ENCODE data around the gene APPL2. TPM values are rescaled to one million over a fixed set of nuclear protein-coding genes. Genes with fewer than 3 reads are reported as not detected.
"Not testable (repeated sequence)": the region's sequence is repeated elsewhere in the genome, so short reads cannot be mapped to it uniquely, and the experiment has no call there.

APPL2 gene
- total RNA-seq, 1 donor from 2014 or later, result 42.6 TPM

DNA sequence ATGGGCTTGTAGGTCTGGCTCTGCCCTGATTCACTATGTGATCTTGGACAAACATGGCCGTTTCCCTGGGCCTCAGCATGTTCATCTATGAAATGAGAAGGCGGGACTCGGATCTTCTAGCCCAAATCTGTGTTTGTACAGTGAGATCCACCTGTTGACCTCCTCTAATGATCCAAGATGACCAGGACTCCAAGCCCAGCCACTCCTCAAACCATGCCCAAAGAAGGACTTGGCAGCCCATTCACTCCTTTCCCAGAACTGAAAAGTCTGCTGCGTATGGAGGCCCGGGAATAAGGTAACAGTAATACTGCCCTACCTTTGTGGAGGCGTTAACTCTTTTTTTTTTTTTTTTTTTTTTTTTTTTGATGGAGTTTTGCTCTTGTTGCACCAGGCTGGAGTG is 39.9 kb downstream of the APPL2 start:
- DNase-seq (ENCODE audit: low spot score), result no peak

DNA sequence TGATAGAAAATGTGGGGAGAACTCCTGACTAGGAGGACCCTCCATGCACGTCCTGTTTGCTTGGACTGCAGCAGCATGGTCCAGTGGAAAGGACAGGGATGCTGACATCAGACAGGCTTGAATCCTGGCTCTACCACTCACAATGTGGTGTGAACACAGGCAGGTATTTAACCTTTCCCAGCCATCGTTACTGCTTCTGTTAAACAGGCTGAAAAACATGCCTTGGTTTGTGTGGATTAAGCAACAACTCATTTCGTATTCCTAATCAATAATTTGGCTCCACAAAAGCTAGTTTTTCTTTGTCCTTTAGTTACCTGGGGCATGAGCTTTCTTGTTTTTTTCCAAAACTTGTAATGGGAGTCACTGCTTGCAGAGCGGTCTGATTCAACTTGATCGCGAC is 41.0 kb downstream of the APPL2 start:
- DNase-seq (ENCODE audit: low spot score), result no peak

DNA sequence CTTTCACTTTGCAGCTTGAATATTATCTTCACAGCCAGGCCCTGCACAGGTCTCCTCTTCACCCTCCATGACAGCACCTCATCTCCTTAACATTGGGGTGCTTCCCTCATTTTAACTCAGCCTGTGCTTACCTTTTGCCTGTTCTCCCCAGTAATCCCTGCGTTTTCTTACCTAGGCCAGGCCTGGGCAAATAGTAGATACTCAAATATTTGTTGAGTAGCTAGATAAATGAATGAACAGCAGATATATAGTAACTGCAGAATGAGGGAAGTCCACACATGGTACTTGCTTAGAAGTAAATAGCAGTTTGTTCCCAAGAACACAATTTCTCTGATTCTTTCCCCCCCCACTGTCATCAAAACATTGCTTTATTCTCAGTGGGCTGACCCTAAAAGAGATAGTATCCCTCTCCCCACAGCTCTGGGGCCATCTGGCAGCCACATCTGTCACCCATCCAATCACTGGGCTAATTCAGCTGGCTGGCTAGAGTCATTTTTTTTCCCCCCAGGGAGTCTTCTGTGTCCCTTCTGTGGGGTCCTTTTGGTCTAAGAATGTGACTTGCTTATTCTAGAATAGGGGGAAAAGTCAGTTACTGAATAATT is 43.2 kb downstream of the APPL2 start:
- DNase-seq (ENCODE audit: low spot score), result no peak

DNA sequence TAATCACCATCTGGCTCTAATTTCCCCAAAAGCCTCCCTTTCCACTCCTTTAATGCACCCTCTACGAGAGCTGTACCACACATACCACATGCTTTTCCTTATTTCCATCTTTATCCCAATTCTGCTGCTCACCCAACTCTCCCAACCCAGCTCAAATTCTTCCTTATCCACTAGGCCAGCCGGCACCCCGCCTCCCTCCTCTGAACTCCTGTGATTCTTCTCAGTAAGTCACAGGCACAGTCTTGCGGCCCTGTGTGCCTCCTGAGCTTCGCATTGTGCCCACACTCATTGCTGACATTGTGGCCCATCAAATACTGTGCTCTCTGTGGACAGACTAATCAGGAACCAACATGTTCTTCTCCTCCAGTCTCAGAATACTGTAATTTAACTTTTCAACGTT is 45.4 kb downstream of the APPL2 start:
- no peak for DNase-seq (ENCODE audit: low spot score)

DNA sequence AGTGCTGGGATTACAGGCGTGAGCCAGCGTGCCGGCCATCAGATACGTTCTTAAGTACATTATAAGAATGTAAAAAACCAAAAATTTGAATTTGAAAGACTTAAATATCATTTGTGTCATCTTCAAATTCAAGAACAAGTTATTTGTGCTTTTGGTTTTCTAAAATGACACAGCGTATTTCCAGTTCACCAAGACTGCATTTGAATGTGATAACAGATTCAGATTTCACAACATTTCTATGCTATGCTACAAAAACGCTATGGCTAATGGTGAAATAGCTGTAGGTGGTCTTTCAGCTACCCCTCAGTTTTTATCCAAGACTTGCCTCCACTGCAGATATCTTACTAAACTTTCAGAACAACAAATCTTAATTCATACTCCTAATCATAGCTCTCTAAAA is 46.7 kb downstream of the APPL2 start:
- DNase-seq (ENCODE audit: low spot score), result no peak

DNA sequence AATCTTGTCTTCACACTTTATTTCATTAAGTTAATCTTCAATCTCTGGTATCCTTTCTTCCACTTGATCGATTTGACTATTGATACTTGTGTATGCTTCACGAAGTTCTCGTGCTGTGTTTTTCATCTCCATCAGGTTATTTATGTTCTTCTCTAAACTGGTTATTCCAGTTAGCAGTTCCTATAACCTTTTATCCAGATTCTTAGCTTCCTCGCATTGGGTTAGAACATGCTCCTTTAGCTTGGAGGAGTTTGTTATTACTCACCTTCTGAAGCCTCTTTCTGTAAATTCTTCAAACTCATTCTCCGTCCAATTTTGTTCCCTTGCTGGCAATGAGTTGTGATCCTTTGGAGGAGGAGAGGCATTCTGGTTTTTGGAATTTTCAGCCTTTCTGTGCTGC is 52.0 kb downstream of the APPL2 start:
- not testable (repeated sequence) for DNase-seq (ENCODE audit: low spot score)

DNA sequence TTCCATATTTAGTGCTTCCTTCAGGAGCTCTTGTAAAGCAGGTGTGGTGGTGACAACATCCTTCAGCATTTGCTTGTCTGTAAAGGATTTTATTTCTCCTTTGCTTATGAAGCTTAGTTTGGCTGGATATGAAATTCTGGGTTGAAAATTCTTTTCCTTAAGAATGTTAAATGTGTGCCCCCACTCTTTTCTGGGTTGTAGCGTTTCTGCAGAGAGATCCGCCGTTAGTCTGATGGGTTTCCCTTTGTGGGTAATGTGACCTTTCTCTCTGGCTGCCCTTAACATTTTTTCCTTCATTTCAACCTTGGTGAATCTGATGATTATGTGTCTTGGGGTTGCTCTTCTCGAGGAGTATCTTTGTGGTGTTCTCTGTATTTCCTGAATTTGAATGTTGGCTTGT is 52.6 kb downstream of the APPL2 start:
- DNase-seq (ENCODE audit: low spot score), result not testable (repeated sequence)

DNA sequence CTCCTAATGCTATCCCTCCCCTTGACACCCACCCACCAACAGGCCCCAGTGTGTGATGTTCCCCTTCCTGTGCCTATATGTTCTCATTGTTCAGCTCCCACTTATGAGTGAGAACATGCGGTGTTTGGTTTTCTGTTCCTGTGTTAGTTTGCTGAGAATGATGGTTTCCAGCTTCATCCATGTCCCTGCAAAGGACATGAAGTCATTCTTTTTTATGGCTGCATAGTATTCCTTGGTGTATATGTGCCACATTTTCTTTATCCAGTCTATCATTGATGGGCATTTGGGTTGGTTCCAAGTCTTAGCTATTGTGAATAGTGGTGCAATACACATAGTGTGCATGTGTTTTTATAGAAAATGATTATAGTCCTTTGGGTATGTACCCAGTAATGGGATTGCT is 56.9 kb downstream of the APPL2 start:
- DNase-seq (ENCODE audit: low spot score), result not testable (repeated sequence)

DNA sequence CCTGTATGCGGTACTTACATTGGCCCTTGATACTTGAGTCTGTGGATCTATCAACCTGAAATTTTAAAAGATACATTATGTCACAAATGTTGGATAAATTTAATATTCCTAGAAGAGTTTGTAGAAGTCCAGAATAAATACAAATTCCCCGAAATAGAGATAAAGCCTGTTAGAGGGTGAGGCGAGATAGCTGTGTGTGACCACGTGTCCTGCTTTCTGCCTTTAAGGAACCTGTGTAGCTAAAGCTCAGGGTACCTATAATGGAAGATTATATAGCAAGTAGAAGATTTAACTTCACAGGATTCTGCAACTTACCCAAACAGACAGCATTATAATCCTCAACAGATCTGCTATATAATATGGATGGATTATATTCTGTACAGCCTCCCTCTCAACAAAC is 58.8 kb downstream of the APPL2 start:
- no peak for DNase-seq (ENCODE audit: low spot score)

DNA sequence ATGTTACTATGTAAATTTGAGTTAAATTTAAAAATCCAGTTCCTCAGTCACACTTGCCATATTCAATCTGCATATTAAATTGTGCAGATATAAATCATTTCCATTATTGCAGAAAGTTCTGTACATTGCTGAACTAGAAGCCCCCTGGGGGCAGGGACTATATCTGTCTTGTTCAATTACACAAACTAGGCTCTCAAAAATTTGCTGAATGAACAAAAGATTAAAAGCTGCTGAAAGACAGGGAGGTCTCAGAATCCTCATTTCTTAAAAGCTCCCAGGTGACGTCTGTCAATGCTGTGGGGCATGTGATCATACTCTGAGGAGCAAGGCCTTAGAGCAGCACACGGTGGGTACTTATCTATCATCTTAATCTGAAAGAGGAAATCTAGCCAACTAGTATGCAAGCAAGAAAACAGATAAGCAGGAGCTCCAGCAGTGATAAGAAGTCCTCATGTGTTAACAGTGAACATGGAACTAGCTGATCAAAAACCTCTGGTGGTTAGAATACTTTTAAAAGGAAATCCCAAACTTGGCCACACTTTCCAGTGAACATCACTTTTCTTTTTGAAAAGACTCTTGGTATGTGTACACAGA is 60.5 kb downstream of the APPL2 start:
- DNase-seq (ENCODE audit: low spot score), result no peak

DNA sequence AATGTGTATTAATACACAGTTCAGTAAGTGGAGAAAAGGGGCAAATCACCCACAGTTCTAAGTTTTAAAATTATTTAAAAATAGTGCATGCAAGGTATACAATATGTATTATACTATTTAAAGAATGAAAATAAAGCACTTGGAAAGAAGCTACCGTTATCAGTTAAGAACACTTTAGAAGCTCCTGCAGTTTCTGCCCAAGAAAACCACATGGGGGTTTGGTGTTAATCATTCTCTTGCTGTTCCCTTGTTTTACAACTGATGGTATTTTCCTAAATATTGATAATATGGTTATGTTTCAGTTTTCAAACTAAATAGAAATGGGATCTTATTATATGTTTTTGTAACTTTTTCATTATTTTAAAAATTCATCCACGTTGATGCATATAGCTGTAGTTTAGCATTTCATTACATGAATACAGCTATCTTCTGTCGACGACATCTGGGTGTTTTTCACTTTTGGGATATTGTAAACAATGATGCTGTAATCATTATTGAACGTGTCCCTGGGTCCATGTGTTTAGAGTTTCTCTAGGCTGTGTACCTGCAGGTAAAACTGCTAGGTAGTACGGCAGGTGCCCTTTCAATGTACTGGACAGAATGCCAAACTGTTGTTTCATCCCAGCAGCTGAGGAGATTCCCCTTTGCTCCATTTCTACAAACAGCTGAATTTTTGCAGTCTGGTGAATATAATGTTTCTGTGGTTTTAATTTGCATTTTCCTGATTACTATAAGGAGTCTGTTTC is 64.1 kb downstream of the APPL2 start:
- DNase-seq (ENCODE audit: low spot score), result no peak

DNA sequence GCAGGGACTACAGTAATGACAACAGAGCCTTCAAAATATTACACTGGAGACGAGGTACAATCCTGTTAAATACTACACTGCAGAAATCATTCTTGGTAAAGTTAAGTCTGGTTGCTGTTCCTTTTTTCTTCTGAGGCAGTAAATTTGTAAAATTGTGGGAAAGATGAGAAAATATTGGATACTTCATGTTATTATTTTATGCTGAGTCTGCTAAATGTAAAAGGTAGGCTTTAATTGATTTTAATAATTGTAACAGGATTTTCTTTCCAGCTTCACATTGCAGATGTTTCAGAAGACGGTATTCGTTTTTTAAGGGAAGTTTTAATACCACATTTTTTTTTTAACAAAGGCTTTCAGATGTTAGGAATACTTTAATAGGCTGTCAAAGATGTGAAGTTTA is 65.8 kb downstream of the APPL2 start:
- no peak for DNase-seq (ENCODE audit: low spot score)

DNA sequence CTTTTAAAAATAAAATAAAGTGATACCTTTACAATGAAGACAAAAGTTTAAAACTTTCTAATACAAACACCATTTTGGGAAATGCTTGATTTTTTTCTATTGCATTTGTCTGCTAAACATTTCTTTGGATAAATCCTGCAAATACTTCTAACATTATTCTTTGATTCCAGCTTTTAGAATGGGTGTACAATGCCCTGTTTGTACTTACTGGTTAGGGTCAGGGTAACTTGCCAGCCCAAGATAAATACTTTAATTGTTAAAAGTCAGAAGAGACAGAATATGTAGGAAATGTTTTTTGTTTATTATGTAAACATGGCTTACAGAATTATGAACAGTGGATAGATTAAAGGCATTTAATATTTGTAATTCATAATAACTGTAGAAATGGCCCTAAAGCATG is 68.0 kb downstream of the APPL2 start:
- DNase-seq (ENCODE audit: low spot score), result no peak

DNA sequence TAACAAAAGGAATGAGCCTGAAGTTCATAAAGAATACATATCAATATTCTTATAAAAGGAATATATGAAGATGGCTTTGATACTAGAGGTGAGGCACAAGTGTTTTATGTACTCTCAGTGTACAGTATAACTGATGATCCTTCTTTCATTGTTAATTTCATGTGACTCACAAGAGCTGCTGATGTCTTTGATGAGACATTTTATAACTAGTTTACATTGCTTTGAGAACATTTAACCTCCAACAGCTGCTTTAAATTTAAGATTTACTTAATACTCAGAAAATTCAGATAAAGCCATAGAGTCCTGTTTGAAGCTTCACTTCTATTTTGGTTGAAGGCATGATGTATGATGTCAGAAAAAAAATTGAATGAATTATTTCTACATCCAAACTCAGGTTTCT is 68.6 kb downstream of the APPL2 start:
- no peak for DNase-seq (ENCODE audit: low spot score)

DNA sequence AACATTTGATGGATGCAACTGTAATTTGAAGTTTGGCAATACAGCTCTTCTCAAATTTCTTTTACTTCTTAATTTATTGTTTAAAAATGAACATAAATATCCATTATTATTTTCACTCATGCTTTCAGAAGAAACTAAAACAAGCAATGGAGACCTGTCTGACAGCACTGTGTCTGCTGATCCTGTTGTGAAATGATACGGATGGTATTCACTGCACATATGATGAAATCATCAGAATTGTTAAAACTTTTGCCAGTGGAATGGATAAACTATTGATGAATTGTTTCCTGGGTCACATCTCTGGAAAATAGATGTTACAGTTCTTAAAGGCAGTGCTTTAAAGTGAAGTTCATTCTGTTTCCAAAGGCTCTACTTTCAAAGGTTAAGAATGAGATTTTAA is 69.2 kb downstream of the APPL2 start:
- no peak for DNase-seq (ENCODE audit: low spot score)

DNA sequence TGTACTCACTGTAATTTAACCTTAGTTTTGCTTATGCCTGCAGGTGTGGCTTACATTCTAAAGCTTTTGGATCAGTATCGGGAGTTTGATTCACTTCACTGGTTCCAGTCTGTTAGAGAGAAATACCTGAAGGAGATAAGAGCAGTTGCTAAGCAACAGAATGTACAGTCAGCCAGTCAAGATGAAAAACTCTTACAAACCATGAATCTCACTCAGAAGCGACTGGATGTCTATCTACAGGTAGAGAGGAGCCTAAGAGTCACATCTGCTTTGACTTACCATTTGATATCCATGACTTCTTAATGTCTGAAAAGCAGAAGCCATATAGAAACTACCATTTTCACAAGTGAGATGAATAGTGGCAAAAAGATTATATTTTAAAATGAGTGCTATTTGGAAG is 71.9 kb downstream of the APPL2 start:
- no peak for DNase-seq (ENCODE audit: low spot score)

DNA sequence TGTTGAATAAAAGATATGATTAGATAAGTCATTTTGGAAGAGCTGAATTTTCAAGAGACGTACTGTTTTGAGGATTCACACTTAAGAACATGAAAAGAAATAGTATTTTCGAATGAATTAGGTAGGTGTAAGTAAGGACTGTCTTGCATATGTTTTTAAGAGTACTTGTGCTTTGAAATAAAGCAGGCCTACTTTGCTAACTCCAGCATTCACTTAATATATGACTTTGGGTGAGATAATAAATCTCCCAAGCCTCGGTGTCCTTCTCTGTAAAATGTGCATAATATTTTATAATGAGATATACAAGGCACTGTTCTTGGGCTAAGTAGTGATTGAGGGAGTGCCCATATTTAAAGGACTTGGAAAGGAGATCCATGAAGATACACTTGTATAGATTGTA is 73.8 kb downstream of the APPL2 start:
- DNase-seq (ENCODE audit: low spot score), result peak; percentile 42

DNA sequence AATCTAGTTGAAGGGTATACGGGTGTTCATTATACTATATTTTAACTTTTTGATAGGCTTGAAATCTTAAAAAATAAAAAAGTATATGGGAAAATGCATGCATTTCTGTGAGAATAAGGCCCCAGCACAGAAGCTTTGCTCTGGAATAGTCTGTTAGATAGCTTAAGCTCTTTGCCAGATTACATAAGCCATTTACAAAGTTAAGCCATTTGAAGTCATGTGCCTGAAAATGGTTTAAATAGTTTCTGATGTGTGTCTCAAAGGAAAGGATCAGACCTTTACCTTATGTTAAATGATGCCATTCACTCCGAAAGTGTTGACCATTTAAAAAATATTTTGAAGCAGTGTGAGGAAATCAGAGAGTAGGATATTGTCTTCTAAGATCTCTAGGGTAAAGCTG is 77.1 kb downstream of the APPL2 start:
- peak; percentile 52 for DNase-seq (ENCODE audit: low spot score)

DNA sequence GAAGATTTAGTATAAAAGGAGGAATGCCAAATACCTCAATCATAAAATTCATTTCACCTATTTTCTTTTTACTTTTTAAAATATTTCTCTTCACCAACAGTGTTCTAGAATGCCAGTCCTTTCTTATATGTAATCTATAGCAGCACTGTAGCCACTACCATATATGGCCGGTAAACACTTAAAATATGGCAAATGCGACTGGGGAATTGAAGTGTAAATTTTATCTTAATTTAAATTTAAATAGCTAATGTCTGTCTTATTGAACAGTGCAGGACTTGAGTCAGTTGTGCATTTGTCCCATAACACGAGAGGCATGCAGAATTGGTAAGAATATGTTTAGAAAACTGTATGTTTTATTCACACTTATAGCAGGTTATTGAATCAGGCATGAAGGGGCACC is 78.4 kb downstream of the APPL2 start:
- no peak for DNase-seq (ENCODE audit: low spot score)

DNA sequence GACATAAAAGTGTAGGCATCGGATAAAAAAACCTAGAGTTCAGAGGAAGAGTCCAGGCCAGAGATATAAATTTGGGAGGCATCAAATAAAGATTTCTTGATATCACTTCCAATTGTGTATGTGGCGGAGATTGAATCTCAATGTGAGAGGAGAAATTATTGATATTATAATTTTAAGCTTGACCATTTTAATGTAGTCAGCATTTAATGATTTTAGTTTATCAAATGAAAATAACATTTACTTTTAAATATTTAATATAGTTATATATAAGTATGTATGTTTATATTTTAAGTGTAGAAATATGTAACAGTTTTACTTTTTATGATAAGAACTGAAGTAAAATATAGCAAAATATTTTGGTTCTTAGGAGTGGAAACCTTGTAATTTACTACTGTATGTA is 79.7 kb downstream of the APPL2 start:
- DNase-seq (ENCODE audit: low spot score), result no peak

DNA sequence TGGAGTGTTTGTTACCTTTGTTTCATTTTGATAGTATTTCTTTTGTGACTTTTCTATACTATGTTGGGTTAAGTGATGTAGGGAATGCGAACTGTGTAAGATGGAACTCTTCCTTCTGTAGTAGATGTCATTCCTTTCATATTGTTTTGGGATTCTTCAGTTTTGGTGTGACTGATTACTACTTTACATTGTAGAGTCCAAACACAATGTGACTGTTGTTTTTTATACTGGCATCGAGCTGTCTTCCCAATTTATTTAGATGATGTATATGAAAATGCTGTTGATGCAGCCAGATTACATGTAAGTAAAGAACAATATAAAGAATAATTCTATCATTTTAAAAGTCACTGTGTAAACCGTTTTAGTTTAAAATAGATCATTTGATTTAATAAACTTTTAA is 93.7 kb downstream of the APPL2 start:
- no peak for DNase-seq (ENCODE audit: low spot score)

DNA sequence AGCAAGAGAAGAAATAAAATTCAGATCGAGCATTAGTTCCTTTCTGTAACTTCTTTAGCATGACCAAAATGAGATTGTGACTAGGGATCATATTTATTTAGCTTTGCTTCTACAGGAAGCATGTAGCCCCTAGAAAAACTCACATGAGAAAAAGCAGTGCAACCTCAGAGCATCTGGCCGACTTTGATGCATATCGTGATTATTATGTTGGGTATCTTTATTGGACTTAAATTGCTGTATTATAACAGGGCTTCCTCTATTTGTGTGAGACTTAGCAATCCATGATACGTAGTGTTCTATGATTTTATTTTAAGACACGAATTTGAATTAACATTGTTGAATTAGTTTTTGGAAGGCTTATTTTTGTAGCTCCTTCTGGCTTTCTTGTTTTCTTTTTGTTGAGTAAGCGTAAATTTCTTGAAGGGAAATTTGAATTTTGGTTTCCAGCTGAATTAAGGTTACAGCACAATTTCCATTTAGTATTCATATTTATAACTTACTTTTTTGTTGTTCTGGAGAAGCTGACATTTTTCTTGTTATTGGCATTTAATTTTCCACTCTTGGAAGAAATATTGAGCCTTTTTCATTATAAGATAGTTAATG is 94.6 kb downstream of the APPL2 start:
- DNase-seq (ENCODE audit: low spot score), result no peak

DNA sequence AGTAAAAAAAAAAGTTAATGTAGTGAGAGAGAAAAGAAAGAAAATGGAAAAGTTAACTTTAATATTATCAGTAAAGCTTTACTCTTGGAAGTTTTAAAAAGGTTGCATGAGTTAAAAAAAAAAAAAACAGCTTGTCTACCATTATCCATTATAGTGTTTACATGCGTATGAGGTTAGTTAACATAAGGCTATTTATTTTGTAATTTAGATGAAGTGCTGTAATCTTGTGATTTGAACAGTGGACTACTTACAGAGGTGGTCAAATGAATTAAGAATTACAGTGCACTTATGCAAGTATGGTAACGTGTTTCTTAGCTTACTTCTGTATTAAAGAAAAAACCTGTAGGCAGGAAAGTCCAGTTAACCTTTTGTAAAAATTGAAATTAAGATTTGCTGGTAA is 97.7 kb downstream of the APPL2 start:
- no peak for DNase-seq (ENCODE audit: low spot score)

Data from umbilical cord (tissue), 2 donors.